Occipital lobe (tissue), 2 donors: ENCODE results near the gene ZMYND19. TPM values are rescaled to one million over a fixed set of nuclear protein-coding genes. Genes with fewer than 3 reads are reported as not detected.
"Not testable (repeated sequence)": the region's sequence is repeated elsewhere in the genome, so short reads cannot be mapped to it uniquely, and the experiment has no call there.

Experiments used
- DNase-seq: peaks from one replicate; lab custom pipeline; 2025; lab: John Stamatoyannopoulos, UW
- total RNA-seq: library from RNA; depleted of rRNA; stranded (reverse); fragments of >200 nt; gene quantifications from one replicate; pipeline ENCODE4 v1.2.3, GENCODE V29; 2014

Gene ZMYND19
- 17.9 TPM for total RNA-seq

GRCh38 chr9:137590469-137591383 is at the start of gene ZMYND19:
Gene ZMYND19 (minus strand): TSS chr9:137590512. CDS start chr9:137590263, 249 bp downstream.
- peak; percentile 65 for DNase-seq

- no peak for DNase-seq
Observed at GRCh38 chr9:137639303-137640051, 49.2 kb upstream of the ZMYND19 start.

- no peak for DNase-seq
Observed at GRCh38 chr9:137638680-137639079, 48.4 kb upstream of the ZMYND19 start.

- DNase-seq: no peak
Observed at GRCh38 chr9:137634016-137634415, 43.7 kb upstream of the ZMYND19 start.

- DNase-seq: no peak
Observed at GRCh38 chr9:137632230-137633161, 42.2 kb upstream of the ZMYND19 start.

- no peak for DNase-seq
Observed at GRCh38 chr9:137631345-137632229, 41.3 kb upstream of the ZMYND19 start.

- no peak for DNase-seq
Observed at GRCh38 chr9:137630679-137631078, 40.4 kb upstream of the ZMYND19 start.

- DNase-seq: no peak
Observed at GRCh38 chr9:137630126-137630525, 39.8 kb upstream of the ZMYND19 start.

- DNase-seq: not testable (repeated sequence)
Observed at GRCh38 chr9:137627406-137627805, 37.1 kb upstream of the ZMYND19 start.

GRCh38 chr9:137626464-137626863 is 36.2 kb upstream of the ZMYND19 start:
- no peak for DNase-seq

GRCh38 chr9:137622211-137622610 is 31.9 kb upstream of the ZMYND19 start:
- not testable (repeated sequence) for DNase-seq

- DNase-seq: no peak
Observed at GRCh38 chr9:137621131-137621757, 30.9 kb upstream of the ZMYND19 start.

GRCh38 chr9:137620581-137620980 is 30.3 kb upstream of the ZMYND19 start:
- no peak for DNase-seq

- DNase-seq: no peak
Observed at GRCh38 chr9:137620048-137620405, 29.7 kb upstream of the ZMYND19 start.

GRCh38 chr9:137619240-137620047 is 29.1 kb upstream of the ZMYND19 start:
- DNase-seq: no peak

GRCh38 chr9:137618105-137619067 is 28.1 kb upstream of the ZMYND19 start, which contains the start of gene EHMT1:
Gene EHMT1 (plus strand): TSS chr9:137619005. CDS start chr9:137619029, 24 bp downstream.
- DNase-seq: peak; percentile 80

GRCh38 chr9:137615387-137615871 is 25.1 kb upstream of the ZMYND19 start:
- DNase-seq: no peak
